Left ventricle myocardium inferior (tissue), 1 donor: ENCODE measurements around the gene PPP1R37. TPM values are rescaled to one million over a fixed set of nuclear protein-coding genes. Genes with fewer than 3 reads are reported as not detected.
A peak's percentile ranks its signal among the peaks of the same experiment; 100 is the strongest.

ENCODE experiments used
- DNase-seq: peaks from one replicate; pipeline ENCODE4 v3.0.0-alpha.2; 2020
- H3K27ac ChIP-seq: fragments of 200-600 bp; replicated peaks from 2 replicates; pipeline ENCODE4 v1.8.0; 2021
- H3K27me3 ChIP-seq: fragments of 200-600 bp; 2 replicates; pipeline ENCODE4 v1.8.0; 2021; ENCODE audit warnings: low read depth
- H3K36me3 ChIP-seq: fragments of 200-600 bp; 2 replicates; pipeline ENCODE4 v1.8.0; 2021
- H3K4me1 ChIP-seq: fragments of 200-600 bp; 2 replicates; pipeline ENCODE4 v1.8.0; 2021
- H3K4me3 ChIP-seq: fragments of 200-600 bp; 2 replicates; pipeline ENCODE4 v1.8.0; 2021; ENCODE audit warnings: mild to moderate bottlenecking, moderate library complexity
- H3K9me3 ChIP-seq: fragments of 200-600 bp; replicated peaks from 2 replicates; pipeline ENCODE4 v1.8.0; 2021
- intact Hi-C: fragments of 100-400 bp; cut with micrococcal nuclease; formaldehyde crosslinking; loops from one replicate; pipeline ENCODE4 v1.11.0; 2022
- total RNA-seq: library from RNA; stranded (reverse); fragmentation: NEBNext Ultra II Directional; extraction: Animal tissue kit (Norgen Biotek cat#: 25700); gene quantifications from one replicate; pipeline ENCODE4 v1.2.1, GENCODE V29; 2021
- TF ChIP-seq, protein P1 (sequence below): fragments of 200-600 bp; IDR thresholded peaks from 2 replicates; pipeline ENCODE4 v1.8.0; 2021; ENCODE audit warnings: antibody characterized with exemption, mild to moderate bottlenecking, borderline replicate concordance
- donor health status: DM: no; HTN: yes; CAD: no; lungs with severe emphysema.

The PPP1R37 gene
- total RNA-seq, 1 donor from 2014 or later: 15.9 TPM

DNA sequence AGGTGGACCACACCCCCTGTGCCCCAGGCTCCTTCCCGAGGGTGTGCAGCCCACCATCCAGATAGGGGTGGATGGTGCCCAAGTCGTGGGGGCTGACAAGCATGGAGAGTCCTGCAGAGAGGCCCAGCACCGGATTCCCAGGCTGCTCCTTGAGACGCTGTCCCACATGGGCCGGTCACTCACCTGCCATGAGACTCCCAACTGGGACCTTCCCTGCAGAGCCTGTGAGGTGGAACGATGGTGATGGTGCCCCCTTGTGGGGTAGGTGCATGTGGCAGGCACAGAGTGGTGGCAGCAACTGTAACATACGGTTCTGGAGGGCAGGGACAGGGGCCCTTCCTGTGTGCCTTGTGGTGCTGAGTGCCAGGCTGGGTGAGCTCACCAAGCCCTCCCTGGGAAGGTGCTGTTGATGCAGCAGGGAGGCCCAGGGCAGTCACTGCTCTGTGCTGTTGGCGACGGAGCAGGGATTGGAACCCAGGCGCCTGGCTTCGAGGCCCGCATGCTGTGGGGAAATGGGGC lies 33.1 kb downstream of the PPP1R37 start:
- TF ChIP-seq, protein P1, sequence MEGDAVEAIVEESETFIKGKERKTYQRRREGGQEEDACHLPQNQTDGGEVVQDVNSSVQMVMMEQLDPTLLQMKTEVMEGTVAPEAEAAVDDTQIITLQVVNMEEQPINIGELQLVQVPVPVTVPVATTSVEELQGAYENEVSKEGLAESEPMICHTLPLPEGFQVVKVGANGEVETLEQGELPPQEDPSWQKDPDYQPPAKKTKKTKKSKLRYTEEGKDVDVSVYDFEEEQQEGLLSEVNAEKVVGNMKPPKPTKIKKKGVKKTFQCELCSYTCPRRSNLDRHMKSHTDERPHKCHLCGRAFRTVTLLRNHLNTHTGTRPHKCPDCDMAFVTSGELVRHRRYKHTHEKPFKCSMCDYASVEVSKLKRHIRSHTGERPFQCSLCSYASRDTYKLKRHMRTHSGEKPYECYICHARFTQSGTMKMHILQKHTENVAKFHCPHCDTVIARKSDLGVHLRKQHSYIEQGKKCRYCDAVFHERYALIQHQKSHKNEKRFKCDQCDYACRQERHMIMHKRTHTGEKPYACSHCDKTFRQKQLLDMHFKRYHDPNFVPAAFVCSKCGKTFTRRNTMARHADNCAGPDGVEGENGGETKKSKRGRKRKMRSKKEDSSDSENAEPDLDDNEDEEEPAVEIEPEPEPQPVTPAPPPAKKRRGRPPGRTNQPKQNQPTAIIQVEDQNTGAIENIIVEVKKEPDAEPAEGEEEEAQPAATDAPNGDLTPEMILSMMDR: peak; percentile 74
- no peaks in the 10 kb centered on the region for H3K27me3 ChIP-seq
- peaks cover 5% of the 10 kb centered on the region for H3K4me1 ChIP-seq
- H3K9me3 ChIP-seq: no peaks in the 10 kb centered on the region
- peaks cover 14% of the 10 kb centered on the region for H3K36me3 ChIP-seq
- no peak overlapping the region for H3K27ac ChIP-seq
- no peak overlapping the region for H3K4me3 ChIP-seq
- intact Hi-C loops: no loop called here
- DNase-seq: peak; percentile 31

DNA sequence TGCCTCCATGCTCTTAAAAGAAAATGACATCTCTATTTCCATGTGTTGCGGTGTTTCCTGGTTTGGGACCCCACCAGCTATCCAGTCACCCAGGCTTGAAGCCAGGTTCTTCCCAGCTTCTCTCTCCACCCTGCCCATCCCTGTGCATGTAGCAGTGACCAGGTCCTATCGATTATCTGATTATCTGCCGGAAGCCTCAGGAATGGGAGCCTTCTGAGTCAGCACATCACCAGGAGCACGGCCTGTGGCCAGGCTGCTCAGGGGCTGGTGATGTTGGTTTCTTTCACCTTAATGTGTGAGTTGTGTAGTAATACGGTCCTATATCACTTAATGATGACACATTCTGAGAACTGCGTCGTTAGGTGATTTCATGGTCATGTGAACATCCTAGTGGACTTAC lies 33.7 kb downstream of the PPP1R37 start:
- no peaks in the 10 kb centered on the region for H3K9me3 ChIP-seq
- no peaks in the 10 kb centered on the region for H3K27me3 ChIP-seq
- peaks cover 5% of the 10 kb centered on the region for H3K4me1 ChIP-seq
- TF ChIP-seq, protein P1: no peak
- peaks cover 14% of the 10 kb centered on the region for H3K36me3 ChIP-seq
- no peak overlapping the region for H3K27ac ChIP-seq
- intact Hi-C loops: no loop called here
- no peak overlapping the region for H3K4me3 ChIP-seq
- DNase-seq: no peak

DNA sequence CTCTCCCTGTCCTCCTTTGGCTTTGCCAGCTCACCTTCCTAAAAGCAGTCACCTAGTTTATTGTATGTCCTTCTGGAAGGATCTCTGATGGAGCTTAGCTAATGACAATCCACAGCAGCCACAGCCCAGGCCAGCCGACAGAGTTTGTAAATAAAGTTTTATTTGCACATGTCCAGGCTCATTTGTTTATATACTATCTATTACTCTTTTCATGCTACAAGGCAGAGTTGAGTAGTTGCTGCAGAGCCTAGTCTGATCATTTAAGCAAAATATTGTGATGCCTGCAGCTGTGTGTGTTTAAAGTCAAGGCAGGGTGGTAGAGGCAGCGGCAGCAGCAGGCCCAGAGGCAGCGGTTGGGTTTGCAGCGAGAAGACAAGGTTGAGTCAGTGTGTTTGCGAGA lies 35.2 kb downstream of the PPP1R37 start:
- Histone ChIP-seq H3K4me3 (no peak overlapping the region), H3K27ac (no peak overlapping the region), H3K9me3 (no peaks in the 10 kb centered on the region), H3K27me3 (no peaks in the 10 kb centered on the region), H3K36me3 (peaks cover 14% of the 10 kb centered on the region), H3K4me1 (peaks cover 5% of the 10 kb centered on the region)
- DNase-seq: no peak
- TF ChIP-seq, protein P1: no peak
- intact Hi-C loops: no loop called here

DNA sequence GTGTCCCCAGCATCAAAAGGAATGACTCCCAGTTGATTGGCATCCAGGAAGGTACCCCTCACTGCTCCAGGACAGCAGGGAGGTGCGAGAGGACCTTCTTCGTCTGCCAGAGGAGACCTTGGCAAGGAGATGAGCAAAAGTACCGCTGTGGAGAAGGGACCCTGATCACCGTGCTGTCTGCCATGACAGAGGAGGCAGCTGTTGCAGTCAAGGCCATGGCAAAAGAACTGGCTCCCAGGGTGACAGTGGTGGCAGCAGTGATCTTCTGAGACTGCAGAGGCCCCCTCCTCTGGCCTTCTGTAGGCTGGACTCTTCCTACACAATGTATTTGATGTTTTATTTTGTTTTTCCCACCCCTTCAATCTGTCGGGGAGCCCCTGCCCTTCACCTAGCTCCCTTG lies 35.8 kb downstream of the PPP1R37 start:
- intact Hi-C loops: no loop called here
- TF ChIP-seq, protein P1: no peak
- peaks cover 14% of the 10 kb centered on the region for H3K36me3 ChIP-seq
- peaks cover 5% of the 10 kb centered on the region for H3K4me1 ChIP-seq
- H3K9me3 ChIP-seq: no peaks in the 10 kb centered on the region
- no peak overlapping the region for H3K27ac ChIP-seq
- no peaks in the 10 kb centered on the region for H3K27me3 ChIP-seq
- DNase-seq: no peak
- no peak overlapping the region for H3K4me3 ChIP-seq

DNA sequence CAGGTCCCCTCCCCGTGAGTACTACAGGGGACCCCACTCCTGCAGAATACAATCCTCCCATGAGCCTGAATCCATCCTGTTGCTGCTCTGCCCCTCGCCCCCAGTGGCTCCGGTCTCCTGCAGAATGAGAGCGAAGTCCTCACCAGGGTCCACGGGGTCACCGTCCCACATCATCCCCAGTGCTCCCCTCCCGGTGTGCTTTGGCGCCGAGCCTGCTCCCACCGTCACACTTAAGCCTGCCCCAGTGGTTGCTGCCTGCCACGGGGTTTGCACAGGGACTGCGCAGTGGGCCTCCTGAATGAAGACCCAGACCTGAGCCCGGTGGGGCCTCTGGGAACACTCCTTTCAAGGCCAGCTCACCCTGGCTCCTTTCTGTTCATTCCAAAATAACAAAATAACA lies 37.3 kb downstream of the PPP1R37 start:
- Histone ChIP-seq H3K36me3 (peaks cover 14% of the 10 kb centered on the region), H3K27me3 (no peaks in the 10 kb centered on the region), H3K9me3 (no peaks in the 10 kb centered on the region), H3K4me3 (no peak overlapping the region), H3K4me1 (peaks cover 5% of the 10 kb centered on the region), H3K27ac (no peak overlapping the region)
- intact Hi-C loops: no loop called here
- no peak for DNase-seq
- TF ChIP-seq, protein P1: no peak
